ENCODE measurements around the gene SKAP1. TPM values are rescaled to one million over a fixed set of nuclear protein-coding genes. Genes with fewer than 3 reads are reported as not detected.
"Not testable (repeated sequence)": the region's sequence is repeated elsewhere in the genome, so short reads cannot be mapped to it uniquely, and the experiment has no call there.

The SKAP1 gene
- total RNA-seq, 2 experiments from 2014 or later = 52.8 to 53.2 TPM

DNA sequence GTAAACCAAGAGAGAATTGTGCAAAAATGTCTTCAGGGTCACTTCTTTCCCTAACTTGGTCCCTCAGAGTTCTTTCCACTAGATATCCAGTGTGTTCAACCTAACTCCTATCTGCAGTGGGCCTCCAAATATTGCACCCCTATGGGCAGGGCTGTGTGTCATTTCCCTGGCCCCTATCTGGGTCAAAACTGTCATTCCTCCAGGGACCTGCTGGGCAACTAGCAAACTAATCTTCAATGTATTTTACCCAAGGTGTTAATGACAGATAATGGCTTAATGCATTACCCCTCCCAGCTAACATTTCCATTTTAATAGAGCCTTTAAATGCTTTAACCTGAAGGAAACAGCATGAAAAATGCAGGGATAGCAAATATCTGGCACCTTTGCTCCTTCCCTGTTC, 25.8 kb upstream of the SKAP1 start:
- ChIA-PET CTCF (interaction anchor here (1.1 to 2.3 kb wide), 7 partner anchors 16 to 163 kb away, joined by 3 to 12 read pairs (median 3); no protein-coding TSS in a partner anchor), POLR2A (no interaction called here)

DNA sequence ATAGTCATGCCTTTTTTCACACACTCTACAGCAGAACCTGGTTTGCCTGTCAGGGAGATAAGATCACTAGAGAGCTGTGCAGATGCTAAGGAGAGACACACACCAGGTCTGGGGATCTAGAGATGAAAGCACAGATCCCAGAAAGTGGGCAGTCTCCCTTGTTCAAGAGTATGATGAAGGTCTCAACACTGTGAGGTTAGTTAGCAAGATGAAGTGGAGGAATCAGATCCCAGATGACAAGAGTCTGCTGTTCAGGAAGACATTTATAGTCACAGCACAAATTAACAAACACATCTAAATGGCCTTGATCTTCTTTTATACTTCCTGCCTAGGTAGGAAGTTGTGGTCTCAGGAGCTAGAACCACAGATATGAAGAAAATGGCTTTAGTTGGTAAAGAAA, 23.4 kb upstream of the SKAP1 start:
- POLR2A ChIA-PET = no interaction called here
- CTCF ChIA-PET = interaction anchor here (0.6 to 1.1 kb wide), 4 partner anchors 19 to 199 kb away, joined by 3 to 4 read pairs (median 3); no protein-coding TSS in a partner anchor

GRCh38 chr17:48451489-48451888, 21.5 kb upstream of the SKAP1 start:
- POLR2A ChIA-PET = no interaction called here
- CTCF ChIA-PET = interaction anchor here (1.1 kb wide), 1 partner anchor 125 kb away, joined by 3 read pairs; no protein-coding TSS in a partner anchor

DNA sequence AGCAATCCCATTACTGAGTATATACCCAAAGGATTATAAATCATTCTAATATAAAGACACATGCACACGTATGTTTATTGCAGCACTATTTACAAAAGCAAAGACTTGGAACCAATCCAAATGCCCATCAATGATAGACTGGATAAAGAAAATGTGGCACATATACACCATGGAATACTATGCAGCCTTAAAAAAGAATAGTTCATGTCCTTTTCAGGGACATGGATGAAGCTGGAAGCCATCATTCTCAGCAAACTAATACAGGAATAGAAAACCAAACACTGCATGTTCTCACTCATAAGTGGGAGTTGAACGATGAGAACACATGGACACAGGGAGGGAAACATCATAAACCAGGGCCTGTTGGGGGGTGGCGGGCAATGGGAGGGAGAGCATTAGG, 19.3 kb upstream of the SKAP1 start:
- POLR2A ChIA-PET = not testable (repeated sequence)
- CTCF ChIA-PET = interaction anchor here (0.6 kb wide), 1 partner anchor 98 kb away, joined by 3 read pairs; no protein-coding TSS in a partner anchor

DNA sequence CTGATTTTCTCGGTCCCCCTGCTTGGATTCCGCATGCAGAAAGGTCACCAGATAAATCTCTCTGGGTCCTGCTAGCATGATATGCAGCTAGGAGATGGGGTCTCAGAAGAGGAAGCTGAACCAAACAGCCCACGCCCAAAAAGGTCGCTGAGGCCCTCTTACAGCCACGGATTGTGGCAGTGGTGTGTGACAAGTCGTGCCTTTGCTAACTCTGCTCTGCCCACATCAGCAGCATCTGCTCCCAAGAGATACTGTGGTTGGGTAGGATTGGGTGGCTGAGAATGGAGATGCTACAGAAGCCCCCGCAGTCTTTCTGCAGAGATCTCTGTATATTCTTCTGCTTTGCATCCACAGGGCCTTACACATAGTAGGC, 15.2 kb upstream of the SKAP1 start:
- ChIA-PET CTCF (interaction anchor here (1.2 to 1.4 kb wide), 2 partner anchors 12 to 109 kb away, joined by 3 to 4 read pairs; no protein-coding TSS in a partner anchor), POLR2A (no interaction called here)

- ChIA-PET POLR2A (interaction anchor here (0.6 kb wide), 1 partner anchor 17 kb away, joined by 3 read pairs; no protein-coding TSS in a partner anchor), CTCF (interaction anchor here (1.2 to 1.4 kb wide), 2 partner anchors 12 to 109 kb away, joined by 3 to 4 read pairs; no protein-coding TSS in a partner anchor)
These were observed 14.7 kb upstream of the SKAP1 start for GRCh38 chr17:48444516-48445247.

GRCh38 chr17:48443712-48444111, 13.7 kb upstream of the SKAP1 start:
- POLR2A ChIA-PET = no interaction called here
- CTCF ChIA-PET = no interaction called here

DNA sequence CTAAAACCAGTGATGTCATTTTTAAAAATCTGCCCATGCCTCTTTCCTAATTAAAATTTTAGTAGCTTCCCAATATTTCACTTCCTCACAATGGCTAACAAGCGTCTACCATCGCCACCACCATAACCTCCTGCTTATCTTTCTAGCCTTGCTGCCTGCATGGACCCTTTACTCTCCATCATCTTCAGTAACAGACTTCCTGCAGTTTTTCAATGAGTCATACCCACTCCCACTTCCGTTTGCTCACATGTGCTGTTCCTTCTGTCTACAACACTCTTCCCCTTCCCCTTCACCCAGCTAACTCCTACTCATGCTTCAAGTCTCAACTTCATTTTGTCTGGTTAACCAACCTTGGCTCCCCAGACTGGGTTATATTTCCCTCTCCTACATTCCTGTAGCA, 12.8 kb upstream of the SKAP1 start:
- POLR2A ChIA-PET = no interaction called here
- CTCF ChIA-PET = interaction anchor here (1.4 kb wide), 1 partner anchor 15 kb away, joined by 3 read pairs; no protein-coding TSS in a partner anchor

DNA sequence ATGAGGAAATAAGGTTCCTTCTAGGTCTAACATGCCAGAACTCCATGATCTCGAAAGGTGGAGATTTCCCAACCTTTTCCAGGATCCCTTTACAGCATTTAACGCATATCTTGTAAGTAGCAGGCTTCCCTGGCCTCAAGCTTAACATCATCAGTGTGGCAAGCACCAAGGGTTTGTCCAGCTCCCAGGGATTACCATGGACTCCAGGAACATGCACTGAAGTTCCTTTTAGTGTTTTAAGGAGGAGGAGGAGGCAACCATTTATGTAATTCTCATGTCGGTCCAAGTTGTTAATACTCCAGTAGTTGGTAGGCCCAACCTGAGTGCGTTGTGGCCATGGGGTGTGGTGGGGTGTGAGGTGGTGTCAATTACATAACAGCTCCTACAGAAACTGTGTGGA, 11.8 kb upstream of the SKAP1 start:
- POLR2A ChIA-PET = no interaction called here
- CTCF ChIA-PET = interaction anchor here (1.4 kb wide), 1 partner anchor 16 kb away, joined by 3 read pairs; no protein-coding TSS in a partner anchor

DNA sequence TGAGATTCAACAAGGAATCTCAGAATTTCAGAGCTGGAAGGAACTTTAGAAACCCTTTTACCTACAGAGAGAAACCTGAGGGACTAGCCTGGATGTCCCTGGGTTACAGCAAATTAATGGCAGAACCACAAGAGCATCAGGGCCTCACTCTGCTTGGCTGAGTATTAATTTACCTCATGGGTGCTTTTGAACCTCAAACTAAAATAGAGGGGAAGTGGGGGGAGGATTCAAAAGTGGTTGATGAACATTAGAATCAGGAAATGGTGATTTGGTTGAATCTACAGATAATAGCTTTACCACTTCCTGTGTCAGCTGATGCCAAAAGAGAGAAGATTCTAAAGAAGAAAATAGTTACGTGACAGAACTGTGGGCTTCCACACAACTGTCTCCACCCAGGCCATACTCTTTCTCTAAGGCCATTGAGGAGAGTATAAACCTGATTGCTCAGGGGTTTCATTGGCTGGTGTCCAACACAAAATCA, 11.3 kb upstream of the SKAP1 start:
- ChIA-PET CTCF (interaction anchor here (1.0 to 3.9 kb wide), 3 partner anchors 16 to 89 kb away, joined by 3 to 12 read pairs (median 3); no protein-coding TSS in a partner anchor), POLR2A (no interaction called here)

- ChIA-PET POLR2A (interaction anchor here (1.4 to 2.3 kb wide), 2 partner anchors 10 to 12 kb away, joined by 5 to 8 read pairs; no protein-coding TSS in a partner anchor), CTCF (interaction anchor here (1.0 to 3.9 kb wide), 4 partner anchors 16 to 88 kb away, joined by 3 to 12 read pairs (median 4); no protein-coding TSS in a partner anchor)
These were observed 10.7 kb upstream of the SKAP1 start for GRCh38 chr17:48440669-48441068.

DNA sequence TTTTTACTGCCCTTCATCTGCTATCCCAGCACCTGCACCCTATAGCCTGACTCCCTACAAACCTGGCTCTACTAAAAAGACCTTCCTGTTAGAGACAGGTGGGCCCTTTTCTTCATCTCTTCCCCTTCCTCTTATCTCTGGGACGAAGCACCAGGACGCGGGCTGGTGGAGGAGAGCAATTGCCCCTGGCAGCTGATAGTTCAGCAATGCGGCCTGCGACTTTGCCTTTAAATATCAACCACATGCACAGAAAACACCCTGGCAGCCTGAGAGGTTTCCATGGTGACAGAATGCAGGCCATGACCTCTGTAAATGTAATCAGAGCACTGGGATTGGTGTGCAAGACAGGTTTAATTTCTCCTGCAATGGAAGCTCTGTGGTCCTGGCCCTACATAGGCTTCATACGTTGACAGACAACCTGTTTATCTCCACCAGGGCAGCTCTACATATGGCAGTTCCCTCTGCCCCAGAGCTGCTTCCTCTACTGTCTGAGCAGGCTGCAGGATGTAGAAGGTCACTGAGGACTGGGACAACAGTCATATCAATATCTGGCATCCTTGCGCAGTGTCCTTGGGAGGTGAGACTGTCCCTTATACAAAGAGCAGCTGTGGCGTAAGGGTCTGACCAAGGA, 10.0 kb upstream of the SKAP1 start:
- CTCF ChIA-PET = interaction anchor here (0.6 to 3.9 kb wide), 6 partner anchors 17 to 385 kb away, joined by 3 to 12 read pairs (median 3); no protein-coding TSS in a partner anchor
- POLR2A ChIA-PET = interaction anchor here (1.4 to 2.3 kb wide), 2 partner anchors 9 to 12 kb away, joined by 5 to 8 read pairs; no protein-coding TSS in a partner anchor

DNA sequence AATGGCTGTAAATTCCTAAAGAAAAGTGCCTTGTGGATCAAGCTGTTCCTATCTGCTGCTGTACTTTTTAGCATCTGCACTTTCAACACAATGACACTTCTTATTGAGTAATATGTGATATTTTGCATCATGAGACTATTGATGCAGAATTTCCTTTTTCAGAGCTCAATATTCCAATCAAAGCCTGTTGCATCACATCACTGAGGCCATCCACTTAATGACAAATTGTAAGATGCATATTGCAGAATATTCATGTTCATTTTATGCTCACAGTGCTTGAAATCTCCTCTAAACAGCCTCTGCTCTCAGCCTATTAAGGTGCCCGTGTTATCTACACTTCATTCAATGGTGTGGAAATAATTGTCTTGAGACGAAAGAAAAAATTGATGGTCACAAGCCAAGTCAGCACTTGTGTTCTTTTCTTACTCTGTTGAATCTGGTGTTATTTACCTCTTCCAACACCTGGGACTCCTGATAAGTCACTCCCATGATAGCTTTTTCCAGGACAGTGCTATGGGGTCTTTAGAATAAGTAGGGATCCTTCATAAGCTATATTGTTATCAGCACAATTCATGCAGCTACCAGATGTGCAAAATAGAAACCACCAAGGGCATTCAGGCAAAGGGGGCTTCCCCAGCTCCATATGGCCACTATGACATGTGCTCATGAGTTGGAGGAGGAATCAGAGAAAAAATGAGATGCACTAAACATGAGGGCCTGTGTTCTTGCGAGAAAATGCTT, 9.3 kb upstream of the SKAP1 start:
- ChIA-PET POLR2A (interaction anchor here (1.4 to 2.3 kb wide), 2 partner anchors 8 to 11 kb away, joined by 5 to 8 read pairs; no protein-coding TSS in a partner anchor), CTCF (interaction anchor here (0.6 to 3.9 kb wide), 8 partner anchors 11 to 384 kb away, joined by 3 to 12 read pairs (median 3); no protein-coding TSS in a partner anchor)

GRCh38 chr17:48438516-48439061, 8.6 kb upstream of the SKAP1 start:
- POLR2A ChIA-PET = interaction anchor here (2.3 kb wide), 1 partner anchor 10 kb away, joined by 8 read pairs; no protein-coding TSS in a partner anchor

GRCh38 chr17:48433896-48434295, 3.9 kb upstream of the SKAP1 start:
- POLR2A ChIA-PET = no interaction called here
- CTCF ChIA-PET = interaction anchor here (0.9 to 1.6 kb wide), 2 partner anchors 23 to 25 kb away, joined by 3 to 5 read pairs; no protein-coding TSS in a partner anchor

More at GRCh38 chr17:48438516-48439061, 8.6 kb upstream of the SKAP1 start:
- CTCF ChIA-PET = interaction anchor here (0.8 to 3.9 kb wide), 6 partner anchors 10 to 105 kb away, joined by 3 to 12 read pairs (median 3); no protein-coding TSS in a partner anchor

DNA sequence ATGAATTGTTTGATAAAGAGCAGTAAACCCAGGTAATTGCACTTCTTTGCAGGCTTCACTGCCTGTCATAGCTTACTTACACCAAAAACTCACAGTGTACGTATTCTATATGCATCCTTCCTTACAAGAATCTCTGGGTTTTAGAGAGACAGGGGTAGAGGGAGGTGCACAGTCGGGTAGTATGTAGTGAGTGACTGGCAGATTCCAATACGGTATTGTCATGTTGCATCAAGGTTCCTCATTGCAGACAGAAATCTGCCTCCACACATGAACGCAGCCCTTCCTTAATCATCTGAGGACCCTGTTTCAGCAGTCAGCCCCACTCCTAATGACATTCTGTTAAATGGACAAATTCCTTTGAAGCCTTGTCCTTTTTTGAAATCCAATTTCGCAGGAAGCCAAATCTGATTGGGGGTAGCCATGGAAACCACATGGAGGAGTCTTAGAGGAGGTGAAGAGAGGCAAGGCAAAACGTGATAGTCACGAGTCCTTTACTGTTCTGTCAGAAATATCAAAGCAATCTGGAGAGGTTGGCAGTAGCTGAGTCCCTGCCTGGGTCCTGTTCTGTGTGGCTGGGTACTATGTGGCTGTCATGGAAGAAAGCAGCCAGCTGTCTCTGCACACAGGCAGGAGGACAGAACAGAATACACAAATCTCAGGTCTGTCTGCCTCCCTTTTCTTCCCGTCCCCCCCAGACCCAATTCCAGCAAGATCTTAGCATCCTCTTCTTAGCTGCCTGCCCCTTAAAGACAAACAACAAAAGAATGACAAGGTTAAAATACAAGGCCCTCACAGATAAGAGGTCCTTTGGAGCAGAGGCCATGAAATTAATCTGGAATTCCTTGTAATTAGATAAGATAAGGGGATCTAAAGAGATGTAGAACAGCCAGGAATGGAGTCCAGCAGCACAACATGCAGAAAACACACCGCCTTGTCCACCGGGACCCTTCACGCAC, 3.1 kb upstream of the SKAP1 start:
- POLR2A ChIA-PET = no interaction called here
- CTCF ChIA-PET = interaction anchor here (1.4 to 1.6 kb wide), 2 partner anchors 12 to 24 kb away, joined by 3 to 5 read pairs; no protein-coding TSS in a partner anchor

DNA sequence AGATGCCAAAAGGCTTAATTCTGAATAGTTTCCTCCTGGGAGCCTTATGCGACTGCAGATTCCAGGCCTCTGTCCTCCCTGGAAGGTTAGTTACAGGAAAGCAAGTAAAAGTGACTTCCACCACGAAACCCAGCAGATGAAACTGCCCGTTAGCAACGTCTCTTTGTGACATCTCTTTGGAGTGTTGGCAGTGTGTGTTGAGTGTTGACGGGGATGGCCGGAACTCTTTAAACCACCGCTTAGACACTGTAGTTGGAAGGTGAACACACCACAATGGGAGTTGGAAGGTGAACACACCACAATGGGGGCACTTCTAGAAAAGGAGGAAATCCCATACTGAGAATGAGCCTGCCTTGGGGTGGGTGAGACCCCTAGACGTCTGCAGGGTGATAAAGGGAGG, 858 bp downstream of the SKAP1 start:
- CTCF ChIA-PET = interaction anchor here (1.3 kb wide), 1 partner anchor 10 kb away, joined by 3 read pairs; no protein-coding TSS in a partner anchor

More for the DNA sequence above, 858 bp downstream of the SKAP1 start:
- POLR2A ChIA-PET = no interaction called here
